Left lung (tissue), 10 donors: Measurements from ENCODE around the gene SPOCK1. TPM values are rescaled to one million over a fixed set of nuclear protein-coding genes. Genes with fewer than 3 reads are reported as not detected.
"Not testable (repeated sequence)": the region's sequence is repeated elsewhere in the genome, so short reads cannot be mapped to it uniquely, and the experiment has no call there.

Experiments
- ATAC-seq: fragments of 200-7000 bp; cut with Tn5 transposase; one replicate; pipeline ENCODE4 v1.9.1; 2020; ENCODE audit warnings: moderate library complexity
- DNase-seq, 4 donors: peaks; one replicate each; pipeline ENCODE4 v3.0.0-alpha.2; 2013 to 2020
- H3K27ac ChIP-seq, 2 donors: fragments of 200-600 bp; sonication (generic) in 1 of 2; one replicate each; pipeline versions ENCODE4 v1.5.0 to v1.8.0; 2020 to 2021
- H3K27me3 ChIP-seq, 2 donors: fragments of 200-600 bp; sonication (generic) in 1 of 2; one replicate each; pipeline versions ENCODE4 v1.5.0 to v1.8.0; 2020 to 2021
- H3K36me3 ChIP-seq, 2 donors: fragments of 200-600 bp; sonication (generic) in 1 of 2; one replicate each; pipeline versions ENCODE4 v1.5.0 to v1.8.0; 2020 to 2021
- H3K4me1 ChIP-seq, 2 donors: fragments of 200-600 bp; one replicate each; pipeline ENCODE4 v1.8.0; 2021
- H3K4me3 ChIP-seq, 2 donors: fragments of 200-600 bp; sonication (generic) in 1 of 2; one replicate each; pipeline versions ENCODE4 v1.5.0 to v1.8.0; 2020 to 2021; ENCODE audit warnings: mild to moderate bottlenecking in 1 of 2
- H3K9me3 ChIP-seq, 2 donors: fragments of 200-600 bp; sonication (generic) in 1 of 2; one replicate each; pipeline versions ENCODE4 v1.5.0 to v1.8.0; 2020 to 2021
- CTCF ChIP-seq, 2 donors: fragments of 200-600 bp; sonication (generic) in 1 of 2; IDR thresholded peaks; one replicate each; pipeline versions ENCODE4 v1.5.0 to v1.8.0; 2021; ENCODE audit warnings: antibody characterized with exemption in 2 of 2
- intact Hi-C, 2 donors: fragments of 100-400 bp; cut with DNase I; formaldehyde crosslinking; loops; one replicate each; pipeline versions ENCODE4 v1.11.2 to v1.14.2; 2022
- polyA plus RNA-seq, 6 donors: library from polyadenylated mRNA; unstranded; fragments of 120-200 nt; gene quantifications; one replicate each; pipeline ENCODE4 v1.2.1, GENCODE V29; 2013; ENCODE audit not compliant: insufficient read length in 6 of 6
- total RNA-seq, 2 donors: library from RNA; stranded (reverse); fragmentation: NEBNext Ultra II Directional; extraction: Animal tissue kit (Norgen Biotek cat#: 25700); gene quantifications; one replicate each; pipeline ENCODE4 v1.2.1, GENCODE V29; 2021
- donor health status: DM: no; HTN: yes; CAD: no.
- donor health status: DM: no; HTN: no; CAD: no.

Gene SPOCK1
- total and polyA plus RNA-seq, 8 donors, result 0.43 to 7.6 (median 0.73) TPM

- no peak for DNase-seq
- TF ChIP-seq CTCF (IDR thresholded peaks at IDR 0.05), result no peak
- intact Hi-C loops, result loop anchor here in 1 of 2 donors (10.0 kb wide), 1 partner anchor 177 kb away; no protein-coding TSS in a partner anchor
- Histone ChIP-seq H3K4me3 (no peak overlapping the region), H3K4me1 (peaks cover 3 to 9% of the 10 kb centered on the region in 2 donors), H3K36me3 (no peaks in the 10 kb centered on the region), H3K27me3 (peaks cover 21 to 39% of the 10 kb centered on the region in 2 donors), H3K9me3 (no peaks in the 10 kb centered on the region), H3K27ac (no peak overlapping the region)
- no peak for ATAC-seq
Measured at GRCh38 chr5:137501846-137502406, 2.8 kb upstream of the SPOCK1 start.

DNA sequence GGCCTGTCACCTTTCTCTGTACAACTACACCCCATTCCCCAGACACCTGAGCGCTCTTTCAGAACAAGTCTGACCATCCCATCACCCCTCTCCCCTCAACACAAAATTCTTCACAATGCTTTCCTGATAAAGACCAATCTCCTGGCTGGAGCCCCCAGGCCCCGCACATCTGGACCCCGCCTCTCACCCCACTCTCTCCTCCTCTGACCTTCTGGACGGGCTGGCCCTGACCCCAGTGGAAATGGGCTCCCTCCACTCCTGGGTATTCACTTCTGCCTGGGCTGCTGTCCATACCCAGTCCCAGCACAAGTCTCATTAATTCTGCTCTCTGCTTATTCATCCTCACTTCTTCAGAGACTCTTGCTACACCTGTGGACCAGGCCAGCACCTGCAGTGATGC, 2.1 kb upstream of the SPOCK1 start:
- no peak for ATAC-seq
- intact Hi-C loops, result loop anchor here in 1 of 2 donors (10.0 kb wide), 1 partner anchor 176 kb away; no protein-coding TSS in a partner anchor
- H3K4me3 ChIP-seq, result no peak overlapping the region

GRCh38 chr5:137500615-137501225, 1.6 kb upstream of the SPOCK1 start:
- Histone ChIP-seq H3K36me3 (no peaks in the 10 kb centered on the region), H3K4me3 (no peak overlapping the region), H3K27ac (no peak overlapping the region), H3K27me3 (peaks cover 26 to 51% of the 10 kb centered on the region in 2 donors), H3K4me1 (peaks cover 3 to 9% of the 10 kb centered on the region in 2 donors), H3K9me3 (no peaks in the 10 kb centered on the region)
- ATAC-seq (no peak), DNase-seq (no peak)
- intact Hi-C loops, result loop anchor here in 1 of 2 donors (10.0 kb wide), 1 partner anchor 176 kb away; no protein-coding TSS in a partner anchor
- no peak for TF ChIP-seq CTCF (IDR thresholded peaks at IDR 0.05)

More for the DNA sequence above, 2.1 kb upstream of the SPOCK1 start:
- Histone ChIP-seq H3K27ac (no peak overlapping the region), H3K9me3 (no peaks in the 10 kb centered on the region), H3K27me3 (peaks cover 21 to 46% of the 10 kb centered on the region in 2 donors), H3K36me3 (no peaks in the 10 kb centered on the region), H3K4me1 (peaks cover 3 to 9% of the 10 kb centered on the region in 2 donors)
- no peak for TF ChIP-seq CTCF (IDR thresholded peaks at IDR 0.05)
- DNase-seq, result no peak

- intact Hi-C loops, result not testable (repeated sequence)
Measured at GRCh38 chr5:137499506-137499847, 351 bp upstream of the SPOCK1 start.

DNA sequence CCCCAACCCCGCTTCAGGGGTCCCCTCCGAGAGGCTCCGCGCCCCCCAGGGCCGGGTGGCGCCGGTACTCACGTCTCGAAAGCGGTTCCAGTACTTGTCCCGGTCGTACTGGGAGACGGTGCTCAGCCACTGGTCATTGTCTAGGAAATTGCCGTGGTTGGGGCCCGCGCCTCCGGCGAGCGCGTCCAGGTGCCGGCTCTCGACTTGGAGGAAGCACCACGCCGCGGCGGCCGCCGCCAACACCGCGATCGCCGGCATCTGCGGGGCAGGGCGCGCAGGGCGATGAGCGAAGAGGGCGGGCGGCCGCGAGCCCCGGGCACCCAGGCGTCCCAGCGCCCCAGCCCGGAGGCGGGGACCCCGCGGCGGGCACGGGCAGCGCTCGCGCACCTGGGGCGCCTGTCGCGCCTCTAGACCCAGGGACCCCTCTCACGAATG, 808 bp downstream of the SPOCK1 start:
- no peaks in the 10 kb centered on the region for H3K9me3 ChIP-seq
- intact Hi-C loops, result no loop called here
- TF ChIP-seq CTCF (IDR thresholded peaks at IDR 0.05), result no peak
- peak overlapping the region in 1 of 2 donors; percentile 21 for H3K4me3 ChIP-seq
- H3K27ac ChIP-seq, result no peak overlapping the region
- H3K4me1 ChIP-seq, result peaks cover 3 to 9% of the 10 kb centered on the region in 2 donors
- peaks cover 27 to 46% of the 10 kb centered on the region in 2 donors for H3K27me3 ChIP-seq
- no peaks in the 10 kb centered on the region for H3K36me3 ChIP-seq
- DNase-seq (peak in 1 of 4 donors; percentile 77), ATAC-seq (peak; percentile 6)

More at GRCh38 chr5:137499506-137499847, 351 bp upstream of the SPOCK1 start:
- not testable (repeated sequence) for ATAC-seq, H3K36me3 ChIP-seq, H3K9me3 ChIP-seq, H3K4me1 ChIP-seq, H3K4me3 ChIP-seq, DNase-seq, H3K27ac ChIP-seq
- H3K27me3 ChIP-seq, result peaks cover 27 to 52% of the 10 kb centered on the region in 2 donors
